CD4-positive, alpha-beta T cell treated with Interleukin-10 for 1 hour (primary cell): ENCODE data around the gene LHFPL6.

ENCODE experiments used
- DNase-seq: peaks from one replicate; pipeline ENCODE4 v3.0.0-alpha.2; 2020

The LHFPL6 gene

DNA sequence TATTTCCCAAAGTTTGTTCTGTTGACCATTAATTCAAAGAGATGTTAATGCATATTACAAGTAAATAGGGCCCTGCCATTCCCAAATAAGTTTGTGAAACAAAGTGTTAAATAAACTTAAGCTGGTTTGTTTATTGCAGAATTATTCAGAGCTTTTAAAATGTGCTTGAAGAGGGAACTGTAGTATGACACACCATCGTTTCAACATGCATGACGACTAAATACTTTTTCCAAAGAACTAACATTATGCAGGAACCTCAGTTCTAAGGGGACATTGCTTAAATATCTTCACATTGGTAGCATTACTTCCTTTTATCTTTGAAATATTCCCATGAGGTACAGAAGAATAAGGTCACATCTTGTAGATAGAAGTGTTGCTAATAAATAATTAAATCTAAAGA is 14.6 kb downstream of the LHFPL6 start:
- DNase-seq = no peak

DNA sequence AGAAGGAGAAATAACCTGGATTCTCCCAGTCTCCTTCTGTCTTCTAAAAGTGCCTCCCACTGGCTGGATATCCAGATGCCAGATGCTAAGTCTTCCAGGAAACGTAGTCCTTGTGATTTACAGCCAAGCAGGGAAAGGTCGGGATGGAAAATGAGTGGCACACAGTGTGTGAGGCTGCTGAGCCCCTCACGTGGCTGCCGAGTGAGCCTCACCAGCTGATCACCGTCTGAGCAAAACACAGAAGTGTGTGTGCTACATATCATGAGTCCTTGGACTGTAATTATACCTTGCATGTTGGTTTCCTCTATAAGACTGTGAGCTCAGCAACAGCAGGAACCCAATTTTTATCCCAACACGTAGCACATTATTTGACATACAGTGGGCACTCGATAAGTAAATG is 15.1 kb downstream of the LHFPL6 start:
- no peak for DNase-seq

DNA sequence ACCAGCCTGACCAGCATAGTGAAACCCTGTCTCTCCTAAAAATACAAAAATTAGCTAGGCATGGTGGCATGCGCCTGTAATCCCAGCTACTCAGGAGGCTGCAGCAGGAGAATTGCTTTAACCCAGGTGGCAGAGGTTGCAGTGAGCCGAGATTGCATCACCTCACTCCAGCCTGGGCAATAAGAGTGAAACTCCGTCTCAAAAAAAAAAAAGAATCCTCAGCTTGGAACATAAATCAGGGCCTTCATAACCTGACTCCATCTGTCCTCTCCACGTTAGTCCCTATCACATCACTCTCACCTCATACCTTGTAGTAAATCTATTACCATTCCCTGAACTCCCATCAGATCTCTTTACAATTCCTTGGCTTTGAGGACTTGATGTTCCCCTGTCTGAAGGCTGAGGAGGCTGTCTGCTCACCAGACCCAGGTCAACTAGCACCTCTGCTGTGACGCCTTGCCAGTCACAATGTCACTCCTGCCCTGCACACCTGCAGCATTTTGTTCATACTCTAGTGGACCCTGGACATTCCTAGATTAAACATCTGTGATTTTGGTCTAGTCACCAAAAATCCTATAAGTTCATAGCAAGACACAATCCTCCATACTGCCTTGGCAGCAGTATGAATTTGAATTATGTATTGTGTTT is 15.9 kb downstream of the LHFPL6 start:
- no peak for DNase-seq

DNA sequence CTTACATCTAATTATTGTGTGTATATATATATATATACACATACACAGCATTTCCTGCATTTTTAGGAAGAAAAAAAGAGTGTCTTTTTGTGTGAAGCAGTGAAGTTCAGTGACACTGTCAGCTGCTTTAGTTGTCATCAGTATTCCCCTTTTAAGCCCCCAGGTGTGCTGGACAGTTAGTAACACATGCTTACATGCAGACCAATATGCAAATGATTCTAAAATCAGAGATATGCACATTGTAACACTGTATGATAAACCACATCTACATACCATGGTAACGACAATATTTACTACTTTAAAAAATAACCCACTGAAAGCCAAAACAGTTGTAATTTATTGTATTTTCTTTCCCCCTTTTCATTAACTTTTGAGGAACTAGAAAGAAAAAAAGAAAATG is 16.8 kb downstream of the LHFPL6 start:
- no peak for DNase-seq

DNA sequence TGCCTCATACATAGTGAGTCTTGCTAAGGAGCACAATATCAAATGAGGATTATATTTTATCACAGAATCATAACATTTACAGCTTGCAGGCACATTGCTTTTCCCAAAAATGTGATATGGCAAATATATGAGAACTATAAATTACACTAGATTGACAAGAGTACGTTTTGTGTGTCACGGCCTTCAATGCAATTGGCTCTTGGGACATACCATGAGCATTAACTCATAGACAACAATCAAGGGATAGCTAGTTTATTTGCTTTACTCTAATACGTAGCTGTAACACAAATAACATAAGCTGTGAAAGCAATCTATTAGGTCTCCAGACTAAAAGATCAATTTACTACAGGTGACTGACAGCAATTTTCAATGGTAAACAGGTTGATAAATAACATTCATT is 17.8 kb downstream of the LHFPL6 start:
- no peak for DNase-seq

DNA sequence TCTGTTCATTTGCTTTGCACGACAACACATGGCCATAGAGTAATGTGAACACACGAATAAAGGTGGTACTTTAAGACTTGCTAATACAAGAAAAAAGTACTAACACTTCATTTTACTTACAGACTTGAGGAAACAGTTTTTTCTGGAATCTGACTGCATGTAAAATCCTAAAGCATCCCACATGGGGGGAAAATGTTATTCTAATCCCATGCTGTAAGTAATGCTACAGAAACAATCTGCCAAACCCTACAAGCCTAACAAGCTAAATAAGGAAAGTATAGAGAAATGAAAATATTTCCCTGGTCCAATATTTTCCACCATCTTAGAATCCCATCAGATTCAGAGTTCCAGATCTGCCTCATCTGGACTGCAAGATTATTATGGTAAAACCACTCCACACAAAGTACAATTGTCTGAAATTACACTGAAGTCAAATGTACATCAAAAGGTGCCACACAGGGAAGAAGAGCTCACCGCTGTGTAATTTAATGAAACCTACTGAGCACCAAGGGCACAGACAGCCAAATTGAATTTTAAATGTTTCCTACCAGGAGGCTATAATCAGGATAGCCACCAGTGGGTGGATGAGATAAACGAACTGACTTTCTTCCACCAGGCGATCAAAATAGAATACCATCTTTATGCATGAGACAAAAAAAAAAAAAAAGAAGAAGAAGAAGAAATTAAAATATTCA is 22.0 kb downstream of the LHFPL6 start:
- DNase-seq = no peak

DNA sequence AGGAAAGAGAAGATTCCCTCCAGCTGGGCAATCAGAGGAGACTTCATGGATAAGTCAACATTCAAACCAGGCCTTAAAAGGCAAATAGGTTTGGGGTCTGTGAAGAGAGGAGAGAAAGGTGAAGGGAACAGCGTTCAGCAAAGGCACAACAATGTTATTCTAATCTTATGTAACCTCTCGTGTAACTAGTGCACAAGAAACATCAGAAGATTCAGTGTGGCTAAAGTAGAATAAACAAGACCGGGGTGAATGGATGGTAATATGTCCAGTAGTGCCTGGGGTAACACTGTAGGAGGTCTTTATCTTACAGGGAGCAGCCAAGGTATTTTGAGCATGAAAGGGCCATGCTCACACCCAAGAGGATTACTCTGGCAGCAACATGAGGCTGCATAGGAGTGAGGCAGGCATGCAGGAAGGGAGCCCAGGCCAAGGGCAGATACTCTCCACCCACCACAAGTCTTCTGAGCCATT is 24.1 kb downstream of the LHFPL6 start:
- no peak for DNase-seq

DNA sequence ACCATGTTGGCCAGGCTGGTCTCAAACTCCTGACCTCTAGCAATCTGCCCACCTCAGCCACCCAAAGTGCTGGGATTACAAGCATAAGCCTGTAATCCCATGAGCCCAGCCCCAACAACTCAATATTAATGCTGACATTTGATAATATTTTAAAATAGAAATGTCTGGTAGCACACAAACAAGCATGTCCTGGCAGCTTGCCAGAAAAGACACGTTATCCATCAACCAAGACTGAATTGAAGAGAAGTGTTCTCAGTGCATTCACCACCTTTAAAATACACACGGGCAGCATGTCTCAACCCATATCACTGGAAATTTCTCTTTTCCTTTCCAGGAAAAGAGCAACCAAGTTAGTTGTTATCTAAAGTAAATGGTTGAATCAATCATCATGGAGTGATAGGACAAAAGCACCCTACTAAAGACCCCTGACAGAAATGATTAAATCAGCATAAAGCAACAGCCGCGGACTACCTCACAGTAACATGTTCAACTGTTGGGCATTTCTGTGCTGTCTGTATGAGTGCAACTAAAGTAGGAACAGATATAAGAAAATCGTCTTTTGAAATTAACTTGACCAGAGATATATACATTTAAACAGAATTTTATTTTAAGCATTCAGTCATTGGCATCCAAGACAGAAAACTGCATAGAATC is 25.0 kb downstream of the LHFPL6 start:
- DNase-seq = no peak

DNA sequence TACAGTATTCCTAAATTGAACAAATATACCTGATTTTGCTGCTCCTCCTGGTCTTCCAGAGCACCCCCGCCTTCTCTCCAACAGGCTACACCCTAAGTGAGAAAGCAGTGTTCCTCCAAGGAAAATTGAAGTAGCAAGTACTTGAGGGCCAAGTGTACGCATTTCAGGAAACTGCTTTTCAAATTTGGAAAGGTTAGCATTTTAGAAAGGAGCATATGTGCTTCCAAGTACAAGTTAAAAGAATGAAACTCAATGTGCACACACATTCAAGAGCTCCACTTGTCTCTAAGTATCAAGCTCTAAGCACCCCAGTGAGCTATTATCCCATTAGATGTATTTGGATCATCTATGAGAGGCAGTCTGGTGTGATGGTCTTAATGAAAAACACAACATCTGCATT is 25.8 kb downstream of the LHFPL6 start:
- DNase-seq = no peak

DNA sequence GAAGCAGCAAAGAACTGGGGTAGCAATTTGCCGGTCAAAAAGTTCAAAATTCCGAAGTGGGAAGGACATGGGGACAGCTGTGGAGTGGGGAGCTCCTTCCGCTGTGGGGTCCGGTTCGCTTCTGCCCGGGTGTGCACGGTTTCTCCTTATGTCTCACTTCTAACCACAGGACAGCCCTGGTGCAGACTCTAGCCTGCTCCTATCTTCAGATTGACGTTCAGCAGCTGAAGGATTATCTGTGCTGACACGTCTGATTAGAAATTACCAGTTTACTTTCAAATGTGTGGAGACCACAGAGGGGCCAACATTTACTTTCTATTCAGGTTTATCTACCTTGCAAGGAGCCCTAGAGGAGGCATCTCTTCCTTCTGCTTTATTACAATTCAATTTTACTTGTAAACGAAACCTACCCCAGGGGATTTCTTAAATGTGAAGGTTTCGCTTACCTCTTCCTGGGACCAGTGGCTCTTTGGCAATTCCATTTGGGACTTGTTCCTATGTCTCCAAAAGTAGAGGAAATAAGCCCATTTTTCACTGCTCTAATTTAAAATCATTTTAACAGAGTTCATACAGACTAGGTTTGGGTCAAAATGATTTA is 27.3 kb downstream of the LHFPL6 start:
- DNase-seq = no peak

DNA sequence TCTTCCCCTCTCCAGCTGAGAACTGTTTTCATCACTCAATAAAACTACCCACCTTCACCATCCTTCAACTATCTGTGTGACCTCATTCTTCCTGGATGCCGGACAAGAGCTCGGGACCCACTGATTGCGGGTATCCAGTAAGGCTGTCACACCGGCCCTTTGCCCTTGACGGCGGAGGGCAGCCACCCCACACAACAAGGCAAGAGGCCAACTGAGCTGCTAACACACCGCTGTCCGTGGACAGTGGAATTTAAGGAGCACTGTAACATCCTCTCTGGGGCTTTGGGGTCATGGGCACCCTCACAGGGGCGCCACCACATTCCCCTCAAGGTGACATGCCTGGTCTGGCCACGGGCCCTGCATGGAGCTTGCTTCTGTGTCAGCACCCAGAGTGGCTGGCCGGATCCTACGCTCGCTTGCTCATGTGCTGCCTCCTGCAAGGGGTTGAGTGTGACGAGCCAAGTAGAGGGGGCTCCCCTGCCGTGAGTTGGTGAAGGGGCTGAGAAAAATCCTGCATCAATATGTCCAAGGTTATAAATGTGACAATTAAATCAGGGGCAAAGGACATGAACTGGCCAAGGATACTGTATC is 31.4 kb downstream of the LHFPL6 start:
- no peak for DNase-seq

DNA sequence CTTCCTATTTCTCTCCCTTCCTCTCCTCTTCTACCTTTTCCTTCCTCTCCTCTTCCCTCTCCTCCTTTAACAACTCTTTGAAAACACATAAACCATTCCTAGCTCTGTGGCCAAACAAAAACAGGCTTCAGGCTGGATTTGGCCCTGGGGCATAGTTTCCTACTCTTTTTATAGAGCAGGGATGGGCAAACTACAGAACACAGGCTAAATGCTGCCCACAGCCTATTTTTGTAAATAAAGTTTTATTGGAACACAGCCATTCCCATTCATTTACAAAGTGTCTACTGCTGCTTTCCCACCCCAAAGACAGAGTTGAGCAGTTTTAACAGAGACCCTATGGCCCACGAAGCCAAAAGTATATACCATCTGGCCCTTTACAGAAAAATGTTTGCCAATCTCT is 35.4 kb downstream of the LHFPL6 start:
- no peak for DNase-seq

DNA sequence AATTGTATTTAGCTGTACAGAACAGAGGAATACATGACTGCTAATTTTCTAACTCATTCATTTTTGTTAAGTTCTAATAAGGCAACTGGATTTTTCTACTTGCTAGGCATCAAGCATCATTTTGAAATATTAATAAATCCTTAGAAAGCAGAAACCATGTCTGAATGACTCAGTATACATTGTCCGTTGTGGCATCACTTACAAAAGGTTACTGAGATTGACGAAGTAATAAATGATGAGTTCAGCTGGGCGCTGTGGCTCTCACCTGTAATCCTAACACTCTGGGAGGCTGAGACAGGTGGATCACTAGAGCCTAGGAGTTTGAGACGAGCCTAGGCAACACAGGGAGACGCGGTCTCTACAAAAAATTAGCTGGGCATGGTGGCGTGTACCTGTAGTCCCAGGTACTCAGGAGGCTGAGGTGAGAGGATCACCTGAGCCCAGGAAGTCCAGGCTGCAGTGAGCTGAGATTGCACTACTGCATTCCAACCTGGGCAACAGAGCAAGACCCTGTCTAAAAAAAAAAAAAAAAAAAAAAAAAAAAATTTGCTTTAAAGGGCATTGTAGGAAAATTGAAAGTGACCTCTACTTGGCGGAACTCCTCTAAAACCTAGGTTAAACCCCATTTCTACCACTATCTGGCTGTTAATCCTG is 36.6 kb downstream of the LHFPL6 start:
- DNase-seq = no peak

DNA sequence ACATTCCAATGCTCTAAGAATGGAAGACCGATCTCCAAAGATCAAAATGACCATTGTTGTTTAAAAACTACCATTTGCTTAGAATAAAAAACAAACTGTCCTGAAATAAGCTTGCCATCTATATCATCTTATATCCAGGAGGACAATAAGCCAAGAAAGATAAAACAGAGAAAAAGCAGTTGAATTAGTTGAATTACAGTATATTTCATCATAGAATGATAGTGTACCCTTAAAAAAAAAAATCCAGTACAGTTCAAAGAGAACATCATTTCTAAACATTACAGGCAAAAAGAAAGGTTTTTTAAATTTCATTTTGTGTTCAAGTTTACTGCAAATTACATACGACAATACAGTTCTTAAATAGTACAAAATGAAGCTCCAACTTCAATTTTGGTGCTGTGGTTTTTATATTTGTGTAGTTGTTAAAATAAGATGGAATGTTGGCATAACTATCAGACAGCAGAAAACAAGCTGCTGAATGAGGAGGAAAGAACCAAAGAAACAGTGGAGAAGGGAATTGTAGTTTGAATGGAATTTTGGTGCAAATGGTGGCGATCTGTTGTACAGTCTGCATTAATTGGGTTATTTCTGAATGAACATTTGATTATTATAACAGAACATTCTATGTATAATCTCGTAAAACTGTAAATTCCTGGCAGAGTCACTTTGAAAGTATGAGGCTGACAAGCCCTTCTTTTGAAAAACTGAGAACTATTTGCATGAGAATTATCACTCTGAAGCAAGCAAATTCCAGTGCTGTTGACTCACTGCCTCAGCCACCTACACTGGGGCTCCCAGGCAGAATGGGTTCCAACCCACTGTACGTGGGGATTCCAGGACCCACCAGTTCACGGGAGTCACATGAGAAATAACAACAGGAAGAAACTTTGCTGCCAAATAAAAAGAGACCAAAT is 37.7 kb downstream of the LHFPL6 start:
- no peak for DNase-seq

DNA sequence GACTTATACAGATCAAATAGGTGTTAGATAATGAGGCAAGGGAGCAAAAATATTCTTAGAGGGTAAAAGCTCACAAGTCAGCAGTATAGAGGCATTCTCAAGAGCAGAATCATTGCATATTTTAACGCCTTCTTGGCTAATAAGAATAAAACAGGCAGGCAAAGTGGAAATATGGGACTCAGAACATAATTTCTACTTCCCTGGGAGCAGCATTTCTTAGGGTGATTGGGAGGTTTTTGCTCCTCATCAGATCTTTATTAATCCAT is 39.6 kb downstream of the LHFPL6 start:
- DNase-seq = no peak

DNA sequence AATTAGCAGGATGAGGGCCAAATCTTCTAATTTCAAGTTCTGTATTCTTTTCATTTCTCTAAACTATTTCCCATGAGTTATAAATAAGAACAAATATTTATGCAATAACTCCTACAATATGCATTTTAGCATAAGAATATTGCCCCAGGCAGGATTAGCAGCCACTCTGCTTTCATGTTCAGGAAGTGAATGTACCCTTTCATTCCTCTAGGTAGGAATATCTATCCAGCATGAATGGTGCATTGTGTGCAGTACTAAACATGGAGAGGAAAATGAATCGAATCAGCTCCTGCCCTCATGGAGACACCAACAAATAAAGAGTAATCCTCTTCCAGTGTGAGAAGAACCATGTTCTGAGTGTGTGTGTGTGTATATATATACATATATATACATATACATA is 41.0 kb downstream of the LHFPL6 start:
- DNase-seq = no peak

DNA sequence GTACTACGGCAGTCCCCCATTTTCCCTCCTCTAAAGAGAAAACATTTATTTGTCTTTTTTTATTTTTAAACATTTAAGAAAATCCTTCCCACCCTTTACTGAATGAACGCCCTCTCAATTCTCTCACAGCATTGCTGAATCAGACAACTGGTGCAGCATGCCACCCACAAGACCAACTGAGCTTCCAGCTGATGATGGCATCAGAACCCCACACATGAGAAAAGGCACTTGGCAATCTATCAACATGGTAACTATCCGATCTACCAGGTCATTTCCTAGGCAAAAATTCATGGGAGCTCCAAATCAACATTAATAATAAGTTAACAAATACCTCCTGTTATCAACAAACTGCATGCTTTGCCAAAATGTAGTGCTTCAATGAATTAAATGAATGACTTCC is 43.1 kb downstream of the LHFPL6 start:
- DNase-seq = no peak

DNA sequence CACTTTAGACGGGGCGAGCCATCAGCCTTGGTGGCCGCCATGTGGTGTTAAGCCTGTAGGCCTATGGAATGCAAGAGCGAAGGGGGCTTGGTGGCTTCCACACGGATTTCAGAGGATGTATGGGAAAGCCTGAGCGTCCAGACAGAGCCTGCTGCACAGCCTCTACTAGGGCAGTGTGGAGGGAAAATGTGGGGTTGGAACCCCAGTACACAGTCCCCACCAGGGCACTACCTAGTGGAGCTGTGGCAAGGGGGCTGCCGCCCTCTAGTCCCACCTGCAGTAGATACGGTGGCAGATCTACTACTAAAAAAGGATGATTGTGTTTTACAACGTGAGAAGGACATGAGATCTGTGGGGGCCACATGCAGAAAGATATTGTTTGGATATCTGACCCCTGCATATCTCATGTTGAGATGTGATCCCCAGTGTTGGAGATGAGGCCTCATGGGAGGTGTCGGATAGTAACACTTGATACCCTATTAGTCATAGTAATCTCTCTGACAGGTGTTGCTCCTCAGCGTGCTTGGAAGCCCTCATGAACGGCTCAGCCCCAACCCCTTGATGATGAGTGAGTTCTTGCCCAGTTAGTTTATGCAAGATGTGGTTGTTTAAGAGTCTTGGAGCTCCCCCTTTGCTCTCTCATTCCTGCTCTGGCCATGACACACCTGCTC is 45.6 kb downstream of the LHFPL6 start:
- no peak for DNase-seq

DNA sequence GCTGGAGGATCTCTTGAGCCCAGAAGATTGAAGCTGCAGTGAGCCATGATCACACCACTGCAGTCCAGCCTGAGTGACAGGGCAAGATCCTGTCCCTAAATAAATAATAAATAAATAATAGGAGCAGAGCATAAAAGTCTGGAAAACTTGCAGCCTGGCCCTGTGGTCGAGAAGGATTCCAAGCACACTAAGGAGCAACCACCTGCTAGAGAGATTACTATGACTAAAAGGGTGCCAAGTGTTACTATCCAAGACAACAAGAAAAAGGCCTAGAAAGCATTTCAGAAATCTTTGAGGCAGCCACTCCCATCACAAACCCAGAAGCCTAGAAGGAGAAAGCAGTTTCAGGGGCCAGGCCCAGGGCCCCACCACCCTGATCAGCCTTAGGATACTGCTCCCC is 46.1 kb downstream of the LHFPL6 start:
- DNase-seq = no peak

DNA sequence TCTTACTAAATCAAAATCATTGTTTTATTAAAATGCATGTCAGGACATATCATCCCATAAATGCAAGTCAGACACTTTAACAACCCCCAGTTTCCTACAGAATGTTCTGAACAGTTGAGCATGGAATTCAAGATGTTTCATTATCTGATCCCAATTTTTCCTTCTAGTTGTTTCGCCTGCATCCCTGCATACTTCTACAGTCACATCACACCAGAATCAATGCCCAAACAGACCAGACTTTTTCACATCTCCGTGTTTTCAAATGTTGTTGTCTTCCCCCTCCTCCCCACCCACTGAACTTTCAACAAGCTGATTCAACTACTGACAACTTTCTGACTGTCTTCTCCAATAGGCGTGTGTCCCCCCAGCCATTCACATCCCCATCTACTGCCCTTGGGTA is 48.6 kb downstream of the LHFPL6 start:
- no peak for DNase-seq

DNA sequence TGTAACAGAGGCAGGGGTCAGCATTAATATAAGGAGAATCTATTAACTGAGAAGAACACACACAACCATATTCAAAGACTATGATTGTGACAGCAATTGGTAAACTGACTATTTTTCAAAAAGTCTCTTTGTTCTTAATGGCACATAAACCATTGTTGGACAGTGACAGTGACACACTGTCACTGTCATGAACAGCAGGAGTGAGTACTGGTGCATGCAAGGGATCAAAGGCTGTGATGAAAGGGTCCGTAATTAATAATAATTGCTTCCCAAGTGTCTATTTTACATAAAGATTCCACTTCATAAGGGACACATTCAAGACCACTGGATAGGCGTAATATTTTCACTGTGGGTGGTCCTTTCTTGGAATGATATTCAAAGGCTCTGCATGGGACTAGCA is 50.7 kb downstream of the LHFPL6 start:
- DNase-seq = no peak

DNA sequence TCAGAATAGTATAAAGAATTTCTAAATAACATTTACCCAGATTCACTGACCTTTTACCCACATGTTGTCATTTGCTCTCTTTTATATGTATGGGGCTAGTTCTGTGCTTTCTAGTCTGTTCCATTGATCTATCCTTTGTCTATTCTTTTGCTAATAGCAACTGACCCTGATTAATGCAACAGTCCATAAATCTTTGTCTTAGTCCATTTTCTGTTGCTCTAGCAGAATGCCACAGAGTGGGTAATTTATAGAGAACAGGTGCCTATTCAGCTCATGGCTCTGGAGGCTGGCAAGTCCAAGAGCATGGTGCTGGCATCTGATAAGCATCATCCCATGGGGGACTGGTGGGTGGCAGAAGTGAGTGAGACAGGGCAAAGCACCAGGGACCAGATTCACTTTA is 52.1 kb downstream of the LHFPL6 start:
- no peak for DNase-seq
